ENCODE data around the gene HRC. TPM values are rescaled to one million over a fixed set of nuclear protein-coding genes. Genes with fewer than 3 reads are reported as not detected.
A peak's percentile ranks its signal among the peaks of the same experiment; 100 is the strongest.

HRC gene
- total RNA-seq, 1 donor, result not detected

GRCh38 chr19:49145573-49146407 lies 9.4 kb downstream of the HRC start:
- H3K4me3 ChIP-seq (ENCODE audit: low read depth, low read length), result peak overlapping the region; percentile 52

GRCh38 chr19:49142866-49143335 lies 12.3 kb downstream of the HRC start:
- no peak for TF ChIP-seq CTCF (IDR thresholded peaks at IDR 0.05; ENCODE audit: insufficient read depth, low read length)
- DNase-seq (ENCODE audit: low read depth), result peak; percentile 87
- H3K4me3 ChIP-seq (ENCODE audit: low read depth, low read length), result peak overlapping the region; percentile 93

More at GRCh38 chr19:49145573-49146407, 9.4 kb downstream of the HRC start:
- DNase-seq (ENCODE audit: low read depth), result peak; percentile 81
- TF ChIP-seq CTCF (IDR thresholded peaks at IDR 0.05; ENCODE audit: insufficient read depth, low read length), result peak; percentile 94

GRCh38 chr19:49141352-49141751 lies 13.8 kb downstream of the HRC start:
- no peak for DNase-seq (ENCODE audit: low read depth)
- no peak for TF ChIP-seq CTCF (IDR thresholded peaks at IDR 0.05; ENCODE audit: insufficient read depth, low read length)
- no peak overlapping the region for H3K4me3 ChIP-seq (ENCODE audit: low read depth, low read length)

- no peak for TF ChIP-seq CTCF (IDR thresholded peaks at IDR 0.05; ENCODE audit: insufficient read depth, low read length)
- H3K4me3 ChIP-seq (ENCODE audit: low read depth, low read length), result no peak overlapping the region
- no peak for DNase-seq (ENCODE audit: low read depth)
Observed at GRCh38 chr19:49140951-49141350, 14.2 kb downstream of the HRC start.

GRCh38 chr19:49136771-49137171 lies 18.4 kb downstream of the HRC start:
- DNase-seq (ENCODE audit: low read depth), result peak; percentile 50
- no peak for TF ChIP-seq CTCF (IDR thresholded peaks at IDR 0.05; ENCODE audit: insufficient read depth, low read length)
- H3K4me3 ChIP-seq (ENCODE audit: low read depth, low read length), result no peak overlapping the region

GRCh38 chr19:49135686-49136085 lies 19.5 kb downstream of the HRC start:
- DNase-seq (ENCODE audit: low read depth), result no peak

More at GRCh38 chr19:49135686-49136085, 19.5 kb downstream of the HRC start:
- TF ChIP-seq CTCF (IDR thresholded peaks at IDR 0.05; ENCODE audit: insufficient read depth, low read length), result no peak
- no peak overlapping the region for H3K4me3 ChIP-seq (ENCODE audit: low read depth, low read length)
